ENCODE measurements around the gene PIP4K2A.

- no peak for TF ChIP-seq CTCF (conservative IDR thresholded peaks at IDR 0.05)
- TF ChIP-seq ZFX (IDR thresholded peaks at IDR 0.05): no peak
Observed at GRCh38 chr10:22659866-22660265, 54.5 kb downstream of the PIP4K2A start.
